Esophagus muscularis mucosa (tissue), 4 donors: ENCODE results near the gene FXYD6. TPM values are rescaled to one million over a fixed set of nuclear protein-coding genes. Genes with fewer than 3 reads are reported as not detected.
A peak's percentile ranks its signal among the peaks of the same experiment; 100 is the strongest.

Experiments
- DNase-seq: peaks from one replicate; pipeline ENCODE4 v3.0.0-alpha.2; 2017; ENCODE audit errors: extremely low spot score
- H3K27ac ChIP-seq, 4 donors: fragments of 200-600 bp; sonication (generic); replicated peaks in 1 of 4; 1 replicate in 3 of 4; 2 replicates in 1 of 4; pipeline ENCODE4 v1.5.1; 2016 to 2019; ENCODE audit warnings: mild to moderate bottlenecking in 1 of 4
- H3K27me3 ChIP-seq, 4 donors: fragments of 200-600 bp; sonication (generic); one replicate each; pipeline versions ENCODE4 v1.5.1 to v1.6.0; 2016 to 2019
- H3K36me3 ChIP-seq, 4 donors: fragments of 200-600 bp; sonication (generic); one replicate each; pipeline ENCODE4 v1.5.1; 2016 to 2019
- H3K4me1 ChIP-seq, 4 donors: fragments of 200-600 bp; sonication (generic); one replicate each; pipeline ENCODE4 v1.5.1; 2016 to 2019
- H3K4me3 ChIP-seq, 4 donors: fragments of 200-600 bp; sonication (generic); 1 replicate in 2 of 4; 2 replicates in 2 of 4; pipeline ENCODE4 v1.5.1; 2016 to 2019; ENCODE audit warnings: mild to moderate bottlenecking in 4 of 4, moderate library complexity in 1 of 4
- H3K9me3 ChIP-seq, 4 donors: fragments of 200-600 bp; sonication (generic); 1 replicate in 3 of 4; 2 replicates in 1 of 4; pipeline ENCODE4 v1.5.1; 2016 to 2019
- CTCF ChIP-seq, 3 experiments: fragments of 200-600 bp in 2 of 3; fragments of 450-650 bp in 1 of 3; sonication (generic) in 2 of 3; IDR thresholded peaks; one replicate each; pipeline ENCODE4 v1.5.1; 2017 to 2019; ENCODE audit warnings: antibody characterized with exemption in 3 of 3, mild to moderate bottlenecking in 2 of 3, moderate library complexity in 1 of 3
- EP300 ChIP-seq: sonication (generic); formaldehyde crosslinking; IDR thresholded peaks from one replicate; pipeline ENCODE4 v1.6.1; 2017; ENCODE audit warnings: antibody characterized with exemption
- POLR2A ChIP-seq: fragments of 450-650 bp; IDR thresholded peaks from one replicate; pipeline ENCODE4 v1.6.1; 2017; ENCODE audit warnings: antibody characterized with exemption, moderate library complexity, mild to moderate bottlenecking, low read depth
- POLR2AphosphoS5 ChIP-seq, 2 donors: sonication (generic); formaldehyde crosslinking; IDR thresholded peaks; one replicate each; pipeline ENCODE4 v1.6.1; 2017; ENCODE audit warnings: antibody characterized with exemption in 2 of 2
- WGBS: methylation state at CpG from one replicate; pipeline ENCODE4 v1.1.5; 2018; 5-methylcytosine and 5-hydroxymethylcytosine counted together
- intact Hi-C: fragments of 100-400 bp; cut with DNase I; formaldehyde crosslinking; loops from one replicate; pipeline ENCODE4 v1.15.1; 2023
- total RNA-seq, 4 donors: library from RNA; depleted of rRNA; stranded (reverse); fragments of >200 nt; gene quantifications; one replicate each; pipeline versions ENCODE4 v1.1.0 to v1.2.1, GENCODE V29; 2016

FXYD6 gene
- total RNA-seq, 4 donors from 2014 or later: 78.9 to 105 (median 91.5) TPM

- intact Hi-C loops: no loop called here
- DNase-seq: no peak
- TF ChIP-seq POLR2AphosphoS5 (IDR thresholded peaks at IDR 0.05) (no peak), EP300 (no peak), CTCF (IDR thresholded peaks at IDR 0.05) (no peak), POLR2A (no peak)
- H3K27ac ChIP-seq: no peak overlapping the region
- WGBS: 83% methylated on average over 10 of the region's 10 CpGs
- peaks cover 0 to 5% (median 0%) of the 10 kb centered on the region in 4 donors for H3K27me3 ChIP-seq
- H3K9me3 ChIP-seq: no peaks in the 10 kb centered on the region
- no peaks in the 10 kb centered on the region for H3K36me3 ChIP-seq
- no peak overlapping the region for H3K4me3 ChIP-seq
- H3K4me1 ChIP-seq: peaks cover 23 to 55% (median 37%) of the 10 kb centered on the region in 4 donors
Observed at GRCh38 chr11:117859061-117859460, 17.4 kb downstream of the FXYD6 start.

- WGBS: 51% methylated on average over 11 of the region's 11 CpGs
- intact Hi-C loops: no loop called here
- DNase-seq: no peak
- Histone ChIP-seq H3K4me3 (no peak overlapping the region), H3K27me3 (peaks cover 0 to 5% (median 0%) of the 10 kb centered on the region in 4 donors), H3K36me3 (no peaks in the 10 kb centered on the region), H3K27ac (peak overlapping the region in 1 of 4 donors; percentile 20), H3K9me3 (peaks cover 0 to 6% (median 3%) of the 10 kb centered on the region in 4 donors), H3K4me1 (peaks cover 22 to 52% (median 34%) of the 10 kb centered on the region in 4 donors)
- TF ChIP-seq POLR2A: no peak
- TF ChIP-seq CTCF (IDR thresholded peaks at IDR 0.05): no peak
- no peak for TF ChIP-seq POLR2AphosphoS5 (IDR thresholded peaks at IDR 0.05)
- no peak for TF ChIP-seq EP300
Observed at GRCh38 chr11:117857734-117858414, 18.6 kb downstream of the FXYD6 start.

- H3K4me3 ChIP-seq: no peak overlapping the region
- peaks cover 4 to 34% (median 17%) of the 10 kb centered on the region in 4 donors for H3K4me1 ChIP-seq
- peaks cover 0 to 16% (median 11%) of the 10 kb centered on the region in 4 donors for H3K9me3 ChIP-seq
- H3K27ac ChIP-seq: no peak overlapping the region
- DNase-seq: no peak
- intact Hi-C loops: no loop called here
- H3K36me3 ChIP-seq: no peaks in the 10 kb centered on the region
- TF ChIP-seq POLR2A (no peak), EP300 (no peak), CTCF (IDR thresholded peaks at IDR 0.05) (no peak)
- WGBS: 77% methylated on average over 13 of the region's 13 CpGs
- peaks cover 0 to 5% (median 0%) of the 10 kb centered on the region in 4 donors for H3K27me3 ChIP-seq
Observed at GRCh38 chr11:117855912-117856651, 20.4 kb downstream of the FXYD6 start.

GRCh38 chr11:117855186-117855845 lies 21.1 kb downstream of the FXYD6 start:
- no peaks in the 10 kb centered on the region for H3K36me3 ChIP-seq
- H3K4me1 ChIP-seq: peaks cover 0 to 26% (median 13%) of the 10 kb centered on the region in 4 donors
- H3K27me3 ChIP-seq: peaks cover 0 to 5% (median 0%) of the 10 kb centered on the region in 4 donors
- 73% methylated on average over 12 of the region's 12 CpGs for WGBS
- TF ChIP-seq POLR2AphosphoS5 (IDR thresholded peaks at IDR 0.05): no peak
- TF ChIP-seq EP300: no peak
- no peak for TF ChIP-seq CTCF (IDR thresholded peaks at IDR 0.05)
- TF ChIP-seq POLR2A: no peak
- no peak overlapping the region for H3K27ac ChIP-seq
- H3K4me3 ChIP-seq: no peak overlapping the region
- DNase-seq: no peak
- peaks cover 0 to 16% (median 11%) of the 10 kb centered on the region in 4 donors for H3K9me3 ChIP-seq
- intact Hi-C loops: no loop called here
